HFF-Myc (cell line): ENCODE measurements around the gene ANGEL1.

Source experiments
- DNase-seq: peaks from one replicate; pipeline ENCODE4 v3.0.0-alpha.2; 2011; ENCODE audit warnings: low read depth; ENCODE audit errors: extremely low read depth
- H3K4me3 ChIP-seq: replicated peaks from 2 replicates; pipeline ENCODE4 v1.5.1; 2011; ENCODE audit warnings: low read depth, mild to moderate bottlenecking, control low read depth, low read length
- TF ChIP-seq, protein P1 (sequence below): IDR thresholded peaks from 2 replicates; pipeline ENCODE4 v1.5.1; 2012; ENCODE audit warnings: mild to moderate bottlenecking, low read depth, low read length, control low read depth; ENCODE audit errors: missing control alignments

Gene ANGEL1

DNA sequence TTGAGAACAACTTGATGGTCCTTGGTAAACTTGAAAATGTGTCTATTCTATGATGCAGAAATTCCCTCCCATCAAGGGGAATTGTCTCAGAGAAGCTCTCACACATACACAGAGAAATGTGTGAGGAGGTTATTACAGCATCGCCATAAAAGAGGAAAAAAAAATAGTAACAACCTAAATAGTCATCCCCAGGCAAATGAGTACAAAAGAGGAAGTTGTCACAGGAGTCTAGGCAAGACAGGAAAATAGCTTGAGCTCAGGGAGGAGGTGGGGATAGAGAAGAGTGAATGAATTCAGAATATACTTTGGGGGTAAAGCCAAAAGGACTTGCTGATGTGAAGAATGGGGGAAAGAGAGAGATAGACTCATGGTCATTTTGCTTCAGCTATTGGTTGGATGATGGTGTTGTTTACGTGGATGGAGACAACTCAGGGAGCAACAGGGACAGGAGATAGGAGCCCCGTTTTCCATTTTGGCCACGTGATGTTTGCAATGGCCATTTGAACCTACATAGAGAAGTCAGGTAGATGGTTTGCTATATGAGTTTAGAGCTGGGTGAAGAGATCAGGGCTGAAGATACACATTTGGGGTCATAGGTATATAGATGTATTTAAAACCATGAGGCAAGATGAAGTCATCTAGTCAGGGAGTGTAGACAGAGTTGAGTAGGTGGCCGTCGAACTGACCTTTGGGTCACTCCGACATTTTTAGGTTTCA lies 33.8 kb upstream of the ANGEL1 start:
- TF ChIP-seq, protein P1, sequence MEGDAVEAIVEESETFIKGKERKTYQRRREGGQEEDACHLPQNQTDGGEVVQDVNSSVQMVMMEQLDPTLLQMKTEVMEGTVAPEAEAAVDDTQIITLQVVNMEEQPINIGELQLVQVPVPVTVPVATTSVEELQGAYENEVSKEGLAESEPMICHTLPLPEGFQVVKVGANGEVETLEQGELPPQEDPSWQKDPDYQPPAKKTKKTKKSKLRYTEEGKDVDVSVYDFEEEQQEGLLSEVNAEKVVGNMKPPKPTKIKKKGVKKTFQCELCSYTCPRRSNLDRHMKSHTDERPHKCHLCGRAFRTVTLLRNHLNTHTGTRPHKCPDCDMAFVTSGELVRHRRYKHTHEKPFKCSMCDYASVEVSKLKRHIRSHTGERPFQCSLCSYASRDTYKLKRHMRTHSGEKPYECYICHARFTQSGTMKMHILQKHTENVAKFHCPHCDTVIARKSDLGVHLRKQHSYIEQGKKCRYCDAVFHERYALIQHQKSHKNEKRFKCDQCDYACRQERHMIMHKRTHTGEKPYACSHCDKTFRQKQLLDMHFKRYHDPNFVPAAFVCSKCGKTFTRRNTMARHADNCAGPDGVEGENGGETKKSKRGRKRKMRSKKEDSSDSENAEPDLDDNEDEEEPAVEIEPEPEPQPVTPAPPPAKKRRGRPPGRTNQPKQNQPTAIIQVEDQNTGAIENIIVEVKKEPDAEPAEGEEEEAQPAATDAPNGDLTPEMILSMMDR, result no peak
- H3K4me3 ChIP-seq, result no peak overlapping the region
- DNase-seq, result no peak

DNA sequence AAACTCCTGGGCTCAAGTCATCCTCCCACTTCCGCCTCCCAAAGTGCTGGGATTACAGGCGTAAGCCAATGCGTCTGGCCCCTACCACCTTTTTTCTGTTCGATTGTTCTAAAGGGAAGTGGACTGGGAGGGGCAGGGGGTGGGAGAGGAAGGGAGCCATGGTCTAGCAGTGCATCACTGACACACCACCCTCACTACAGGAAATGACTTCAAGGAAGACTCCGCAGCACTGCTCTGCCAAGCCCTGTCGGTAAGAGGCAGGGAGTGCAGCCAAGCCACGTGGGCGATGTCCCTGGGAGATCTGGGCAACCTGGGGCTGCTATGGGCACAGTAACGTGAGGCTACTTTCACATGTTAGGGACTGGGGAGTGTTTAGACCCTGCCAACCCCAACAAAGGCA lies 31.5 kb upstream of the ANGEL1 start:
- TF ChIP-seq, protein P1, result peak; percentile 3
- no peak overlapping the region for H3K4me3 ChIP-seq
- peak; percentile 14 for DNase-seq

DNA sequence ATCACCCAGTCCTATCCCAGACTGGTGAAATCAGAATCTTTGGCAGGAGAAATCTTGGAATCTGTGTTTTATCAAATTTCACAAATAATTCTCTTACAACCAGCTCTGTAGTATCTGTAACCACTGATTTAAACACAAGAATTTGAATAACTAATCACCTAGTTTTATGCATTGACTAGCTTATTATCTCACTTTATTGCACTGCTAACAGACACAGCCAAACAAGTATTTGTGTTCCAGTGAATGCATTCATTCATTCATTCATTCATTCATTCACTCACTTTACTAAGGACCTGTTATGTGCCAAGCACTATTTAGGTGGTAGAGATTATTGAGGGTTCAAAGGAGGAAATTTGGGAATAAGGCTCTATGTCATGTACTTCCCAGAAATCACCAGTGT lies 29.7 kb upstream of the ANGEL1 start:
- H3K4me3 ChIP-seq, result no peak overlapping the region
- no peak for DNase-seq
- TF ChIP-seq, protein P1, result no peak

DNA sequence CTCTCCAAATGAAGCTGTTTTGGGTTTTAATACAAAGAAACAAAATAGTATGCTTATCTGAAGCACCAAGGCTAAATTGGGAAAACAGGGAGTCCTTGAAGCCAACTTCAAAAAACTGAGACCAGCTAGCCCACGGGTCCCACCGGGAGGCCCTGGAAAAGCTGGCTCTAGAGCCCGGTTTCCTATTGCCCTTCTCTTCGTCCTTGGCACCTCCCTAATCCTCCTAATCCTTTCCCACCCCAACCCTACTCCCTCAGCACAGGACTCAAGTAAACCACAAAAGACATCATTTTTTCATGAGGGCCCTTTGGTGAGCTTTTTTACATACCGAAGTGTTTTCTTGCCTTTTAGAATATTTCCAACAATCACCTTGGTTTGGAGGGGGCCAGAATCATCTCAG lies 24.8 kb upstream of the ANGEL1 start:
- no peak for DNase-seq
- TF ChIP-seq, protein P1, result no peak
- no peak overlapping the region for H3K4me3 ChIP-seq

DNA sequence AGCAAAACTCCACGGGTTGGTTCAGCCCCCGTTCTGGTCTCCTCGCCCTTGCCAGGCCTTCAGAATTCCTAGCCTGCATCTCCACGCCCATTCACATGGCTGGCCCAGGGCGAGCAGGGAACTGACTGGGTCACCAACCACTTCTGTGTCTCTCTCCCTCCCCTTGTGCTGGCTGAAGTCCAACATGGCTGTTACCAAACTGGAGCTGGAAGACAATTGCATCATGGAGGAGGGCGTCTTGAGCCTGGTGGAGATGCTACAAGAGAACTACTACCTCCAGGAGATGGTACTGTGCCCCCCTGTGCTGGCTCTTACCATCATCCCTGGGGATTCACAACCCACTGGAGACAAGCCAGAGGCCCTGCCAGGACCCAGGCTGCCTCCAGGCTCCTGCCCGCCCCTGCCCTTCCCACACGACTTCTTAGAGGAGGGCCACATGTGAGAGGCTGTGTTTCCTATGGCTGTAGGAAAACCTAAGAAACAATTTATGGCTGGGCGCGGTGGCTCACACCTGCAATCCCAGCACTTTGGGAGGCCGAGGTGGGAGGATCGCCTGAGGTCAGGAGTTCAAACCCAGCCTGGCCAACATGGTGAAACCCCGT lies 23.4 kb upstream of the ANGEL1 start:
- TF ChIP-seq, protein P1, result no peak
- no peak for DNase-seq
- no peak overlapping the region for H3K4me3 ChIP-seq

DNA sequence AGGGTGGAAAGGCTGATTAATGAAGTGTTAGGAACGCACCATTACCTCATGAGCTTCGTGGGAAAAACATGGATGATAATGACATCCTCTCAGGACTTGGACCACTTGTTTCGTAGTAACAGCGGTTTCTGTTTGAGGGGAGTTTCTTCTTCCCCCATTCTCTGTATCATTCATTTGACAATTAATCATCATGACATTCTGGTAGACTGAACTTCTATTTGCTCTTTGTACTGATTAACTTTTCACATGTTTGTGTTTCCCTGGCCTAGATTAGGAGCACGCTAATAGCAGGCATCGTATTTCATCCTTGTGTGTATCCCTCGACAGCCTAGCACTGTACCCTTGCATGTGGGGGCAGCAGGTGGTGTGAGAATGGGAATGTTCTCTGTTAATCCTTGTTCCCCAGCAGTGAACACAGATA lies 21.6 kb upstream of the ANGEL1 start:
- no peak overlapping the region for H3K4me3 ChIP-seq
- no peak for DNase-seq
- TF ChIP-seq, protein P1, result no peak

DNA sequence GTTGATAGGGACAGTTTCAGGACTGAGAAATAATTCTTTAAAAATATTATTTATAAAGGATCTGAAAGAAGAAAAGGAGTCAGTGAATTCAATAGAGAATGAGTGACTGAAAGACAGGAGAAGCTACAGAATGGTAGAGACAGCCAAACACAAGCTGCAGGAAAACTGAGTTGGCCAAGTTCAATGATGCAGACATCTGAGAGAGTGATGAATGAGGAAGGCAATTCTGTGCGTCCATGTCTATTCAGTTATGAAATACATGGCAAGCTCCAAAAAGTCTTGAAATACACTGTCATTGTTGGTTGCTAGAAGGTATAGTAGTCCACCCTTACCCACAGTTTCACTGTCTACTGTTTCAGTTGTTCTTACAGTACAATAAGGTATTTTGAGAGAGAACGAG lies 20.3 kb upstream of the ANGEL1 start:
- TF ChIP-seq, protein P1, result no peak
- no peak for DNase-seq
- no peak overlapping the region for H3K4me3 ChIP-seq
